ENCODE results near the gene THSD7B.

GRCh38 chr2:136823291-136823690 is 57.9 kb downstream of the THSD7B start:
- TF ChIP-seq TCF4 (CRISPR knock-in tag; IDR thresholded peaks at IDR 0.05; ENCODE audit: borderline replicate concordance) (no peak), GLIS3 (CRISPR knock-in tag; IDR thresholded peaks at IDR 0.05) (no peak), CSRNP3 (CRISPR knock-in tag; IDR thresholded peaks at IDR 0.05) (no peak), ISL1 (CRISPR knock-in tag; IDR thresholded peaks at IDR 0.05) (no peak), TSHZ2 (CRISPR knock-in tag; IDR thresholded peaks at IDR 0.05) (no peak), RARB (CRISPR knock-in tag; IDR thresholded peaks at IDR 0.05) (no peak), ZFP30 (CRISPR knock-in tag; IDR thresholded peaks at IDR 0.05) (no peak), ESRRG (CRISPR knock-in tag; IDR thresholded peaks at IDR 0.05) (no peak), TOX (CRISPR knock-in tag; IDR thresholded peaks at IDR 0.05; ENCODE audit: borderline replicate concordance) (no peak), ZFP3 (CRISPR knock-in tag; IDR thresholded peaks at IDR 0.05) (no peak), ZNF565 (CRISPR knock-in tag; conservative IDR thresholded peaks at IDR 0.05; ENCODE audit: low read depth) (no peak)
- TF ChIP-seq, protein P1, sequence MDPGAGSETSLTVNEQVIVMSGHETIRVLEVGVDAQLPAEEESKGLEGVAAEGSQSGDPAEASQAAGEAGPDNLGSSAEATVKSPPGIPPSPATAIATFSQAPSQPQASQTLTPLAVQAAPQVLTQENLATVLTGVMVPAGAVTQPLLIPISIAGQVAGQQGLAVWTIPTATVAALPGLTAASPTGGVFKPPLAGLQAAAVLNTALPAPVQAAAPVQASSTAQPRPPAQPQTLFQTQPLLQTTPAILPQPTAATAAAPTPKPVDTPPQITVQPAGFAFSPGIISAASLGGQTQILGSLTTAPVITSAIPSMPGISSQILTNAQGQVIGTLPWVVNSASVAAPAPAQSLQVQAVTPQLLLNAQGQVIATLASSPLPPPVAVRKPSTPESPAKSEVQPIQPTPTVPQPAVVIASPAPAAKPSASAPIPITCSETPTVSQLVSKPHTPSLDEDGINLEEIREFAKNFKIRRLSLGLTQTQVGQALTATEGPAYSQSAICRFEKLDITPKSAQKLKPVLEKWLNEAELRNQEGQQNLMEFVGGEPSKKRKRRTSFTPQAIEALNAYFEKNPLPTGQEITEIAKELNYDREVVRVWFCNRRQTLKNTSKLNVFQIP (CRISPR knock-in tag; IDR thresholded peaks at IDR 0.05; ENCODE audit: borderline replicate concordance, low read depth) = no peak
- TF ChIP-seq, protein P2, sequence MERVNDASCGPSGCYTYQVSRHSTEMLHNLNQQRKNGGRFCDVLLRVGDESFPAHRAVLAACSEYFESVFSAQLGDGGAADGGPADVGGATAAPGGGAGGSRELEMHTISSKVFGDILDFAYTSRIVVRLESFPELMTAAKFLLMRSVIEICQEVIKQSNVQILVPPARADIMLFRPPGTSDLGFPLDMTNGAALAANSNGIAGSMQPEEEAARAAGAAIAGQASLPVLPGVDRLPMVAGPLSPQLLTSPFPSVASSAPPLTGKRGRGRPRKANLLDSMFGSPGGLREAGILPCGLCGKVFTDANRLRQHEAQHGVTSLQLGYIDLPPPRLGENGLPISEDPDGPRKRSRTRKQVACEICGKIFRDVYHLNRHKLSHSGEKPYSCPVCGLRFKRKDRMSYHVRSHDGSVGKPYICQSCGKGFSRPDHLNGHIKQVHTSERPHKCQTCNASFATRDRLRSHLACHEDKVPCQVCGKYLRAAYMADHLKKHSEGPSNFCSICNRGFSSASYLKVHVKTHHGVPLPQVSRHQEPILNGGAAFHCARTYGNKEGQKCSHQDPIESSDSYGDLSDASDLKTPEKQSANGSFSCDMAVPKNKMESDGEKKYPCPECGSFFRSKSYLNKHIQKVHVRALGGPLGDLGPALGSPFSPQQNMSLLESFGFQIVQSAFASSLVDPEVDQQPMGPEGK (CRISPR knock-in tag; IDR thresholded peaks at IDR 0.05; ENCODE audit: borderline replicate concordance) = no peak

Measured in SK-N-SH treated with all-trans-retinoic acid at 6 μM for 48 hours (cell line).